ENCODE data around the gene C2orf74.
"Not testable (repeated sequence)": the region's sequence is repeated elsewhere in the genome, so short reads cannot be mapped to it uniquely, and the experiment has no call there.

Gene C2orf74

GRCh38 chr2:61161888-61162287 is at the start of gene C2orf74:
Gene C2orf74 (plus strand): TSS chr2:61162188. CDS start chr2:61162515, 327 bp downstream.
- FAIRE-seq = no peak

DNA sequence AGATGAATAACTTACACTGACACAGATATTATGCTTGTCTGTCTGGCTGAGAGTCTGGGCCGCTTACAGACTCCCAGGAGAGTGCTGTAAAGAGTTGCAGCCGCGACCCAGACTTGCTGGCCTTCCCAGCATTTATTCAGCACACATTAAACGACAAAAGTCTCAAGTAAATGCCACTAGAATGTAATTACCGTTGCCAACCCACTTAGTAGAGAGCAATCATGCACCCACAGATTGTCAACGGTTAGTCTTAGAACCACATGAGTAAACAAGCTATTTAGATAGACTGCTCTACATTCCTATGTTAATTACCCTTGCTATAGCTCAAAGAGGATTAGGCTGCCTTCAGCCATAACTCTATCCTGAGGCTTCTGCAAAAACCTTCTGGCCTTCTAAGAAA is 47.8 kb upstream of the C2orf74 start:
- FAIRE-seq = no peak

DNA sequence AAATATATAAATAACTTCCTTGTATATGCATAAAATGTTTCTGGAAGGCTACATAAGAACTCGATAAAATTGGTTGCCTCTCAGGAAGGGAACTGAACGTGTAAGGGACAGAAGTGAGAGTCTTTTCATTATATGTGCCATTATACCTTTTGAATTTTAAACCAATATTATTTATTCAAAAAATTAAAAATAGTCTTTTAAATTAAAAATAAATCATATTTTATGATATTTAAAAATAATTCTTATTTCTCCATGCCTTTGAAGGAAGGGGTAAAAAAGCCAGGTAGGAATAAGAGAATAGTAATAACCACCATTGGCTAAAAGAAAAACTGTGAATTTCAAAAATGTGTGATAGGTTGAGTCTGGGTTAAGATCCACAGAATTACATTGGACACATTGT is 45.7 kb upstream of the C2orf74 start:
- no peak for FAIRE-seq

GRCh38 chr2:61117534-61117933 is 44.5 kb upstream of the C2orf74 start:
- FAIRE-seq = no peak

- no peak for FAIRE-seq
Observed at GRCh38 chr2:61125123-61125710, 36.8 kb upstream of the C2orf74 start.

GRCh38 chr2:61125798-61126197 is 36.2 kb upstream of the C2orf74 start:
- no peak for FAIRE-seq

GRCh38 chr2:61128122-61128521 is 33.9 kb upstream of the C2orf74 start:
- FAIRE-seq = not testable (repeated sequence)

GRCh38 chr2:61134141-61134540 is 27.8 kb upstream of the C2orf74 start:
- FAIRE-seq = no peak

DNA sequence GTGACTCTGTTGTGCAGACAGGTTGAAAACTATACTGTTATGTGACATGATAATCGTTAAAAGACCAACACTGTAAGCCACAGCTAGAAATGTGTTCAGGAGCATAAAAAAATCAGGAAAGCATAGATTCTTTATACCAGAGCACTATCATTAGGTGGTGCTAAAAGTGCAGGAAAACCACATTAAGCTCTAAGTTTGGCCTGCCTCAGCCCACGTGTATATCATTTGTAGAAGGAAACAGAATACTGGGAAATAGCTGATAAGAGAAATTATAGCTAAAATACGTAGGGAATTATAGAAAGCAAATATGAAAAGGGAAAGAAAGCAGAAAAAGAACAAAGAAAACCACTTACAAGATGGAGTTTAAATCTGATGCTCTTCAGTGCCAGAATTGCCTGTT is 26.5 kb upstream of the C2orf74 start:
- FAIRE-seq = no peak

GRCh38 chr2:61138859-61139258 is 23.1 kb upstream of the C2orf74 start:
- no peak for FAIRE-seq

GRCh38 chr2:61141151-61141550 is 20.8 kb upstream of the C2orf74 start:
- no peak for FAIRE-seq

- peak; percentile 98 for FAIRE-seq
Observed at GRCh38 chr2:61144697-61145268, 17.2 kb upstream of the C2orf74 start.

- no peak for FAIRE-seq
Observed at GRCh38 chr2:61145990-61146389, 16.0 kb upstream of the C2orf74 start.

DNA sequence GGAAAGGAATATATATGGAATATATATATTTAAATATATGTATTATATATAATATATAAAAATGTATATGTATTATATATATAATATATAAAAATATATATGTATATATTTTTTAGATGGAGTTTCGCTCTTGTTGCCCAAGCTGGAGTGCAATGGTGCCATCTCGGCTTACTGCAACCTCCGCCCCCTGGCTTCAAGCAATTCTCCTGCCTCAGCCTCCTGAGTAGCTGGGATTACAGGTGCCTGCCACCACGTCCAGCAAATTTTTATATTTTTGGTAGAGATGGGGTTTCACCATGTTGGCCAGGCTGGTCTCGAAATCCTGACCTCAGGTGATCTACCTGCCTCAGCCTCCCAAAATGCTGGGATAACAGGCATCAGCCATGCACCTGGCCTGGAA is 13.9 kb upstream of the C2orf74 start:
- FAIRE-seq = not testable (repeated sequence)

- FAIRE-seq = no peak
Observed at GRCh38 chr2:61149074-61149473, 12.9 kb upstream of the C2orf74 start.

- no peak for FAIRE-seq
Observed at GRCh38 chr2:61151436-61151835, 10.6 kb upstream of the C2orf74 start.

DNA sequence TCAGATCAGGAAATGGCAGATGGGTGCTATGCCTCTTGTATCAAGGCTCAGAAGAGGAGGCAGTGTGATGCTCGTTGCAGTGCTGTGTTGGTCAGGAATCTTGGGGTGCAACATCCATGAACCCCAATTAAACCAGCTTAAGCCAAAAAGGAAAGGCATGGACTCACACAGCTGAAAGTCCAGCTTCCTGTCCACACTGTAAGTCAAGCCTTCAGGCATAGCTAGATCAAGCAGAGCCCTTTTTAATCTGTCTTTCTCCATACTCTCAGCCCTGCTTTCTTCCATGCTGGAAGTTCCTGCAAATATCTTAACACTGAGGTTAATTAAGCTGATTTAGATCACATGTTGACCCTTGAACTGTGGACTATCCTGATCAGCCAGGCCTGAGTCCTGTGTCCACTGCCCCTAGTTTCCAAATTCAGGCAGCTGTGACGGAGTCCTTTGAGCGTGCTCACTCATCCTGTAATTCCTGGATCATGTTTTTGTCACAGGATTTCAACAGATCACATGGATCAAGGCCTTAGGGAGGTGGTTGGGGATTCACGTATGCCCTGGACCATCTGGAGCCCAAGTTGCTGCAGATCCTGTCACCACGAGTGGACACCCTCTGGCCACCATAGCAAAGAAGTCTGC is 4.5 kb upstream of the C2orf74 start:
- FAIRE-seq = no peak

GRCh38 chr2:61158356-61158955 is 3.5 kb upstream of the C2orf74 start:
- no peak for FAIRE-seq

DNA sequence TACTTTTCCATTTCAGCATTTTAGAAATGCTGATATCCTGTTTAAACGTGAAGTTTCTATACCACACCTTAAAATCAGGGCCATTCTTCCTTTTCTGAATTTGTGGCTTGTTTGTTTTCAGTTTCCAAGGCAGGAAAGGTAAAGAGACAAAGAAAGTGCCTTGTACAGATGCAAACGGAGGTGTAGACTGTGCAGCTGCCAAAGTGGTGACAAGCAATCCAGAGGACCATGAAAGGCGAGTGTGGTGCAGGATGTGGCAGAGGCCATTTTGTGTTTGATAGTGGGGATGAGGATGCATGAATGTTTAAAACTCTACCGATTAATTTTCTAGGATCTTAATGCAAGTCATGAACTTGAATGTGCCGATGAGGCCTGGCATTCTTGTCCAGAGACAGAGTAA is 733 bp downstream of the C2orf74 start:
- no peak for FAIRE-seq

GRCh38 chr2:61165082-61165481 is 3.1 kb downstream of the C2orf74 start:
- FAIRE-seq = not testable (repeated sequence)

DNA sequence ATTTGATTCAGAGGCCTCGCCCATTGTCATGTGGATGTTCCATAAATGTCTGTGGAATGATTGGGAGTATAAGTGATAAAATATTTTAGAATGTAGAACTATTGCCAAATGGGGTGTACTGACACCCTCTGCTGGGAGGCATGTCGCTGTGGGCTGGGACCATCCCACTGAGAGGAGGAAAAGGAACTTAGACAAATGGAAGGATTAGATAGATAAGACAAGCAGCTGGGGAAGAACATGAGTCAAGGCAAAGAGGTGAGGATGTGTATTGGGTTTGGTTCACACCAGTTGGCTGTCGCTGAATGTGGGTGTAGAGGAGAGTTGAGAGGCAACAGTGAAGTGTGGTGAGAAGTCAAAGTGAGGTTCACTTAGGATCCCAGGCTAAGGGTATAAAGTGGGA is 4.0 kb downstream of the C2orf74 start:
- FAIRE-seq = no peak

DNA sequence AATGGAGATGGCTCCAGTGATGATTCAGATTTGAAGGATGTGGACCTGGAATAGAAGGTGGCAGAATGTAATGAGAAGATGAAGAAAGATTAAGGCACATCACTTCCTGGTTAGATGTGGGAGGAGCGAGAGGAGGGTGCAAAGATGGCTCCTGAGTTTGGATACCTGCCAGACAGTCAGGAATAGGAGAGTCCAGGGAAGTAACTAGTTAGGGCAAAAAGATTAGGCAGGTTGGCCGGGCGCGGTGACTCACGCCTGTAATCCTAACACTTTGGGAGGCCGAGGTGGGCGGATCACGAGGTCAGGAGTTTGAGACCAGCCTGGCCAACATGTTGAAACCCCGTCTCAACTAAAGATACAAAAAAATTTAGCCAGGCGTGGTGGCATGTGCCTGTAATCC is 5.6 kb downstream of the C2orf74 start:
- FAIRE-seq = no peak

DNA sequence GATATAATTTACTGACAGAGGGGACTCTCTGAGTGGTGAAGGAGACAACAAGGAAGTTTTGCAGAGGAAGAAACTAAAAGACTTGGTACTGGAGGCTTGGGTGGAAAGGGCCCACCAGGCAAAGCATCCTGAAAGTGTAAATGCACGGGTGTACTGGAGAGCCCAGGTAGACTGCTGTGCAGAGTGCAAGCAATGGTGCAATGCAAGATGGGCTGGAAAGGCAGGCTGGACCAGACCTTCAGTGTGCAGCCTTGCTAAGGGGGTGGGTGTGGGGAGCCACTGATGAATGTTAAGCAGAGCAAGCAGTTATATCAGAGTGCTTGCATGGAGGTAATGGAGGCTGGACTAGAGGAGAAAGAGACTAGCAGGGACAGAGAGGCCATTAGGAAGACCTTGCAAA is 10.7 kb downstream of the C2orf74 start:
- no peak for FAIRE-seq

DNA sequence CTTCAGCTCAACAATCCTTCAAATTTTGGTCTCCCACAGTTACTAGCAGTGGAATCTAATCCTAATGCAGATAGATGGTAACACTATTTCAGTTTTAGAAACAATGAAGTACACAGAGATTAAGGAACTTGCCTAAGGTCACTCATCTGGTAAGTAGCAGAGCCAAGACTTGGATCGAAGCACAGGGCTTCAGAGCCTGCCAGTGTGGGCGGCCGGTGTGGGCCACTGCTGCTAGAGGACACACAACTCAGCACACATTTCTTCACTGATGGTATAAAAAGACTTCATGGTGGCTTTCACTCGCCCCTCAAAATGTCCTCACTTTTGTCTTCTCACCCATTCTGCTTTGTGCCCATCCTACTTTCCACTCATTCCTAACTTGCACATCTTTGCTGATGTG is 11.1 kb downstream of the C2orf74 start:
- no peak for FAIRE-seq

Data from islet of Langerhans (tissue), 1 donor.